ENCODE measurements around the gene TSN.
A peak's percentile ranks its signal among the peaks of the same experiment; 100 is the strongest.
"Not testable (repeated sequence)": the region's sequence is repeated elsewhere in the genome, so short reads cannot be mapped to it uniquely, and the experiment has no call there.

The TSN gene

DNA sequence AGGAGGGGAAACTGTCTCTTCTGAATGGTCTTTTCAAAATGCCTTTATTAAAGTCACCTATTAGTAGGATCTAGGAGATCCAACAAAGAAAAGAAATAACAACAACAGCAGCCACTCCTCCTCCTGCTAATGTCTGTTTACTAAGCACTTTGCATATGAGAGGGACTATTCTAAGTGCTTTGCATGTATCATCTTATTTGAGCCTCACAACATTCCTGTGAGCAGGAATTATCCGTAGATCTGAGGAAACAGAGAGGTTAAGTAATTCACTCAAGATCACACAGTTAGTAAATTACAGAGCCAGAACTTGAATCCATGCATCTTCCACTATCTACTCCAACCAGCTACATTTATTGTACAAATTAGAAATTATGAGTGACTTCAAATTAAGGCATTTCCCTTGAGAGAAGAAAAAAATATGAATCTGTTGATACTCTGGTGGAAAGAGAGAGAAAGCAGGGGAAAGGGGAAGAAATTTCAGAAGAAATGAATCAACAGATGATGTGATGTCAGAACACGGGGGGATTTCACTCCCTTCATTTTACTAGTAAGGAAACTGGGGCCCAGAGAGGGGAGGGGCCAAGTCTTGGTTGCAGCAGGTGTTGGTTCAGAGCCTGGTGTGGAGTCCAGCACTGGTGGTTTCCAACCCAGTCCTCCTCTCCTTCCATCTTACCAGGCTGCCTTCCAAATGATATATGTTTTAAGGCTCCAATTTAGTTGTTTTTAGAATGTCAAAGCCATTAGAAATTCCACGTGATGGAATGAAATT lies 49.7 kb downstream of the TSN start:
- TF ChIP-seq CTCF (IDR thresholded peaks at IDR 0.05; ENCODE audit: low read depth, low read length) = no peak
- in situ Hi-C loops (cut with HindIII; ENCODE audit: low sequenced_read_pairs) = no loop called here
- no peak for DNase-seq (ENCODE audit: low read depth, low spot score)
- H3K4me3 ChIP-seq (ENCODE audit: low read depth, low read length) = no peak overlapping the region

- in situ Hi-C loops (cut with HindIII; ENCODE audit: low sequenced_read_pairs) = no loop called here
Observed at GRCh38 chr2:121805766-121806143, 50.3 kb downstream of the TSN start.

DNA sequence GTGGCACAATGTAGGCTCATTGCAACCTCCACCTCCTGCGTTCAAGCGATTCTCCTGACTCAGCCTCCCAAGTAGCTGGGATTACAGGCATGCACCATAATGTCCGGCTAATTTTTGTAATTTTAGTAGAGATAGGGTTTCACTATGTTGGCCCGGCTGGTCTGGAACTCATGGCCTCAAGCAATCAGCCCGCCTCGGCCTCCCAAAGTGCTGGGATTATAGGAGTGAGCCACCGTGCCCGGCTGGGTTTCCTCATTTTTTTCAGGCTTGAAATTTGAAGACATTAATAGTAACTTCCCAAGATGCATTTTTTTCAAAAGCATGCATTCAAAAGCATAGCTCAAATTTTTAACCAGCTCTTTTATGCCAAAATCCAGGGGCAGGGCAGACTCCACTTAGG lies 52.3 kb downstream of the TSN start:
- DNase-seq (ENCODE audit: low read depth, low spot score); H3K4me3 ChIP-seq (ENCODE audit: low read depth, low read length); in situ Hi-C loops (cut with HindIII; ENCODE audit: low sequenced_read_pairs): not testable (repeated sequence)

More at GRCh38 chr2:121805766-121806143, 50.3 kb downstream of the TSN start:
- DNase-seq (ENCODE audit: low read depth, low spot score) = no peak
- H3K4me3 ChIP-seq (ENCODE audit: low read depth, low read length) = no peak overlapping the region
- no peak for TF ChIP-seq CTCF (IDR thresholded peaks at IDR 0.05; ENCODE audit: low read depth, low read length)

GRCh38 chr2:121809607-121810006 lies 54.2 kb downstream of the TSN start:
- in situ Hi-C loops (cut with HindIII; ENCODE audit: low sequenced_read_pairs) = no loop called here
- no peak for DNase-seq (ENCODE audit: low read depth, low spot score)
- no peak for TF ChIP-seq CTCF (IDR thresholded peaks at IDR 0.05; ENCODE audit: low read depth, low read length)
- no peak overlapping the region for H3K4me3 ChIP-seq (ENCODE audit: low read depth, low read length)

GRCh38 chr2:121810959-121811853 lies 55.8 kb downstream of the TSN start:
- peak; percentile 60 for TF ChIP-seq CTCF (IDR thresholded peaks at IDR 0.05; ENCODE audit: low read depth, low read length)
- in situ Hi-C loops (cut with HindIII; ENCODE audit: low sequenced_read_pairs) = no loop called here
- DNase-seq (ENCODE audit: low read depth, low spot score) = peak; percentile 65
- no peak overlapping the region for H3K4me3 ChIP-seq (ENCODE audit: low read depth, low read length)

DNA sequence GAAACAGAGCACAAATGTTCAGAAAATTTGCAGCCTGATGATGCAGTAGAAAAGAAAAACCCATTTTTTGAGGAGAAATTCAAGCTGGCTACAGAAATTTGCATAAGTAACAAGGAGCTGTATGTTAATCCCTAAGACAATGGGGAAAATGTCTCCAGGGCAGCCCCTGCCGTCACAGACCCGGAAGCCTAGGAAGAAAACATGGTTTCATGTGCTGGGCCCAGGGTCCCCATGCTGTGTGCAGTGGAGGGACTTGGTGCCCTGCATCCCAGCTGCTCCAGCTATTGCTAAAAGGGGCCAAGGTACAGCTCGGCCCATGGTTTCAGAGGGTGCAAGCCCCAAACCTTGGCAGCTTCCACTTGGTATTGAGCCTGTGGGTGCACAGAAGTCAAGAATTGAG lies 57.6 kb downstream of the TSN start:
- H3K4me3 ChIP-seq (ENCODE audit: low read depth, low read length); DNase-seq (ENCODE audit: low read depth, low spot score); in situ Hi-C loops (cut with HindIII; ENCODE audit: low sequenced_read_pairs): not testable (repeated sequence)

DNA sequence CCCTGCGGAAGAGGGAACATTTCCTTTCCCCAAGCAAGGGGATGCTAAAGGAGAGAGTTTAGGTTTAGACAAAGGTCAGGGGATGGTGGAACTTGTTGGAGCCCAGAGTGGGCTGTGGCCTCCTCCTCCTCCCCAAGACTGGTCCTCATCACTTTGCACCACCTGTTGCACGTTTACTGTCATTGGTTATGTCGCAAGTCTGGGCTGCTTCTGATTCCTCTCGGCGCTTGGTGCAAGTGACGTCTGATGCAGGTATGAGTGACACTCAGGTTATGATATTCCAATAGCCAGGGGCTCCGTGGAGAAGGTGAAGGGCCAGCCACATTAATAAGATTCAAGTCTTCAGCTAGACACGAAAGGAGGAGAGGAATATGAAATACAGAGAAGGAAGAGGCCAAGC lies 59.8 kb downstream of the TSN start:
- in situ Hi-C loops (cut with HindIII; ENCODE audit: low sequenced_read_pairs) = no loop called here
- DNase-seq (ENCODE audit: low read depth, low spot score) = no peak
- H3K4me3 ChIP-seq (ENCODE audit: low read depth, low read length) = no peak overlapping the region
- TF ChIP-seq CTCF (IDR thresholded peaks at IDR 0.05; ENCODE audit: low read depth, low read length) = no peak
